MM.1S (cell line): ENCODE results near the gene RPUSD4.

Experiments
- EZH2 ChIP-seq: fragments of 300-600 bp; sonication (generic); optimal IDR thresholded peaks from 2 replicates; pipeline ENCODE3; 2017; ENCODE audit warnings: low read depth, mild to moderate bottlenecking, antibody characterized with exemption, low read length, mixed read lengths
- EZH2phosphoT487 ChIP-seq: fragments of 300-600 bp; sonication (generic); IDR thresholded peaks from 2 replicates; pipeline ENCODE4 v1.6.1; 2018; ENCODE audit warnings: antibody characterized with exemption, low read length
- TF ChIP-seq, protein P1 (sequence below): fragments of 300-600 bp; sonication (generic); IDR thresholded peaks from 2 replicates; pipeline ENCODE4 v1.5.1; 2016; ENCODE audit warnings: antibody characterized with exemption, low read length, mixed read lengths

GRCh38 chr11:126229858-126230540, 18.5 kb upstream of the RPUSD4 start:
- TF ChIP-seq EZH2 (no peak), EZH2phosphoT487 (no peak)
- TF ChIP-seq, protein P1, sequence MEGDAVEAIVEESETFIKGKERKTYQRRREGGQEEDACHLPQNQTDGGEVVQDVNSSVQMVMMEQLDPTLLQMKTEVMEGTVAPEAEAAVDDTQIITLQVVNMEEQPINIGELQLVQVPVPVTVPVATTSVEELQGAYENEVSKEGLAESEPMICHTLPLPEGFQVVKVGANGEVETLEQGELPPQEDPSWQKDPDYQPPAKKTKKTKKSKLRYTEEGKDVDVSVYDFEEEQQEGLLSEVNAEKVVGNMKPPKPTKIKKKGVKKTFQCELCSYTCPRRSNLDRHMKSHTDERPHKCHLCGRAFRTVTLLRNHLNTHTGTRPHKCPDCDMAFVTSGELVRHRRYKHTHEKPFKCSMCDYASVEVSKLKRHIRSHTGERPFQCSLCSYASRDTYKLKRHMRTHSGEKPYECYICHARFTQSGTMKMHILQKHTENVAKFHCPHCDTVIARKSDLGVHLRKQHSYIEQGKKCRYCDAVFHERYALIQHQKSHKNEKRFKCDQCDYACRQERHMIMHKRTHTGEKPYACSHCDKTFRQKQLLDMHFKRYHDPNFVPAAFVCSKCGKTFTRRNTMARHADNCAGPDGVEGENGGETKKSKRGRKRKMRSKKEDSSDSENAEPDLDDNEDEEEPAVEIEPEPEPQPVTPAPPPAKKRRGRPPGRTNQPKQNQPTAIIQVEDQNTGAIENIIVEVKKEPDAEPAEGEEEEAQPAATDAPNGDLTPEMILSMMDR: no peak
